Stimulated activated CD4-positive, alpha-beta T cell treated with anti-CD3 and anti-CD28 coated beads, TNF-alpha, amount 100 ng/mL, for 48 hours (primary cell): ENCODE results near the gene IGLL1.
"Not testable (repeated sequence)": the region's sequence is repeated elsewhere in the genome, so short reads cannot be mapped to it uniquely, and the experiment has no call there.

Experiments used
- DNase-seq, 3 donors: peaks; one replicate each; pipeline ENCODE4 v3.0.0-alpha.2; 2020; ENCODE audit warnings: low read depth in 3 of 3

The IGLL1 gene

GRCh38 chr22:23579870-23580575, at the start of gene IGLL1:
Gene IGLL1, minus strand, starts transcription at chr22:23580290. Its CDS starts 100 bp downstream, at chr22:23580190.
- no peak for DNase-seq

GRCh38 chr22:23628056-23628743, 48.1 kb upstream of the IGLL1 start:
- DNase-seq: not testable (repeated sequence)

GRCh38 chr22:23627401-23628055, 47.4 kb upstream of the IGLL1 start:
- peak; percentile 26 to 46 (median 31) for DNase-seq

- no peak for DNase-seq
These were observed 46.3 kb upstream of the IGLL1 start for GRCh38 chr22:23626286-23626975.

- no peak for DNase-seq
These were observed 42.5 kb upstream of the IGLL1 start for GRCh38 chr22:23622634-23623033.

DNA sequence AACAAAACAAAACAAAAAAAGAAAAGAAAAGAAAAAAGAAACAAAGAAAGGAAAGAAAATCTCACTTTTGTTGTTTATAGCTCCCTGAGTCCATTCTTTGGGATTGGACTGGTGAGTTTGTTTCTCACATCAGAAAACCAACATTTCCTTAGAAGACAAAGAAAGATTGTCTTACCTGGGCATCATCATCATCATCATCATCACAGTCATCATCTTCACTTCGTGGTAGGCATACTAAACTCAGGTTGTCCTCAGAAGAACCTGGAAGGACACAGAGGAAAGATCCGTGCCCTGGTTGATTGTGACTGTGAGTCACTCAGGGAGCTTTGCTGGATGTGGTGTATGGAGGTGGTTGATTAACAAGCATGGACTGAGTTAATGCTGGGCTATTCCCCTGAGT, 41.8 kb upstream of the IGLL1 start:
- DNase-seq: not testable (repeated sequence)

DNA sequence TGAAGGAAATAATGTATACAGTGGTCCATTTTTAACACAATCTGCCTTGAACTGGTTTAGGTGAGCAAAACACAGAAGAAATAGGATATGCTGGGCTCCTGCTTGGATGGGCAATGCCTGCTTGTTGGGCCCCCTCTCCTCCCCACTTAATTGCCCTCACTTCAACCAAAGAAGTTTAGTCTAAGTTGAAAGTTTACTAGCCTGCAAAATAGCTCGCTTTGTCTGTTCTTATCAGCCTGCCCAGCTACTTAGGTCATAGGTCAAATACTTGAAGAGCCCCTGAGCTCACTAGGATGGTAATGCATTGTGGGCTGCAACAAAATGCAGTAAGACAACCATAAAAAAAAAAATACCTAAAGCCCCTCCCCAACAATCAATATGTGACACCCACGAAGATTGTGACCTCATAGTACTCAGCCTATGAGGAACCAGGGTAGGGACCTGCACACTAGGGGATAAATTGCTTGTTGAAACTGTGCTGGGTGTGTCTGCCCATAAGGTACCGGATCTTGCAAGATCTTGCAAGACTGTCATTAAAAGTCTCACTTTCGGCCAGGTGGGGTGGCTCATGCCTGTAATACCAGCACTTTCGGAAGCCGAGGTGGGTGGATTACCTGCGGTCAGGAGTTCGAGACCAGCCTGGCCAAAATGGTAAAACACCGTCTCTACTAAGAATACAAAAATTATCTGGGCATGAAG, 41.1 kb upstream of the IGLL1 start:
- DNase-seq: no peak

- DNase-seq: no peak
These were observed 33.3 kb upstream of the IGLL1 start for GRCh38 chr22:23613193-23613972.

- DNase-seq: no peak
These were observed 30.1 kb upstream of the IGLL1 start for GRCh38 chr22:23609983-23610781.

- DNase-seq: no peak
These were observed 28.5 kb upstream of the IGLL1 start for GRCh38 chr22:23608583-23608982.

- DNase-seq: no peak
These were observed 26.4 kb upstream of the IGLL1 start for GRCh38 chr22:23606204-23607131.

- DNase-seq: no peak
These were observed 25.0 kb upstream of the IGLL1 start for GRCh38 chr22:23604939-23605712.

DNA sequence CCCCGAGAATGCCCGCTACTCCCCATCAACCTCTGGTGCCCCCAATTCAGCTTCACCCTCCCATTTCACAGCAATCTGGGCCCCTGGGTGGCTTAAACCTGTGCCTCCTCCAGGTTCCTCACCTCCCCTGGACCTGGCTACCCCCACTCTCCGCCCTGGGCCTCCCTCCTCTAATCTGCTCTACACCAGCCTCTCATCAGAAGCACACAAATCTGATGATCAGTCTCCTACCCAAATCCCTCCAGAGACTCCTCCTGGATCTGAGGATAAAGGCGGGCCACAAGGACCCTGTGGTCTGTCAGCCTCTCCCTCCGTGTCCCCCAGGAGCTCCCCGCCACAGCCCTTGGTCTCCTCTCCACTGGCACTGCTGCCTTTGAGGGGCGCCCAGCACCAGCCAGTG, 23.2 kb upstream of the IGLL1 start:
- DNase-seq: no peak

DNA sequence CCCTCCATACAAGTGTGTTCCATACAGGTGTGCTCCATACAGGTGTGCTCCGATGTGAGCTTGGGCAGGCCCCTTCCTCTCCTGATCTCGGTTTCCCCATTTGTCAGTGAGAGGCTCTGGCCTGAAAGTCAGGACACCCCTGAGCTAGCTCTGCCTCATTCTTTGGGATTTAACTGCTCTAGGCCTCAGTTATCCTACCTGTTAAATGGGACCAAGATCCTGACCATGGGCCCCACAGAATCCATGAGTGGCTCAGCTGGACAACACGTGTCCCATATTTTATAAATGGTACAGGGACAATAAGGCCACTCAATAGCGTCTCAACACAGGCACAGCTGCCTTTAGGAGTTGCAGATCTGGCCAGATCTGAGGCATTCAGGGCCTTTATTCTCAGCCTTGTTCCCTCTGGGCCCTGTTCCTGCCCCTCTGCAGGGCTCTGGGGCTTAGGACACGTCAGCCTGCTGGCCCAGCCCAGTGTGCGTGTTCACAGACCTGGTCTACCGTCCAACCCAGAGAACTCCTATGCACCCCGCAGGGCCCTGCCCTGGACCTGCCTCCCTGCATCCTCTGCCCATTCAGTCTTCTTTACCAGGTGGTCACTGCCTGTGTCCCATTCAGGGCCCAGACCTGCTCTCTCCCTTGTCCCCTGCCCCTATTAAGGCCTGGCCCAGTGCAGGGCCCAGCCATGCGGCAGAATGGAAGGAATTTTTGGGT, 18.9 kb upstream of the IGLL1 start:
- no peak for DNase-seq

- not testable (repeated sequence) for DNase-seq
These were observed 17.6 kb upstream of the IGLL1 start for GRCh38 chr22:23597576-23598268.

DNA sequence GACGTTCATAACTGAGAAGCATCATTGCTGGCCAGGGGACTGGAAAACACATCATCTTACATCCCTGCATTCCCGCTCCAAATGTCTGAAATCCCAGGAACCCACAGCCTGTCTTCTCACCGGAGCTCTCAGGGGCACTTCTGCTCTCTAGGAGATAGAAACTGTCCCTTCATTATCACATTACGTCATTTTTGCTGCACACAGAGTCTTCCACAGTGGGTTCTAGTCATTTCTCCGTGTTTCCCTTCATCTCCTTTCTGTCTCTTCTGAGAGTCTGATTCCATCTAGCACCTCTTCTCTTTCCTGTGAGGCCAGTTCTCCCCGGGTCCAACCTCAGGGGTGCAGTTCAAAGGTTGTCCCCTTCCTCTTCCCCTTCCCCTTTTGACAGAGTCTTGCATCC, 15.8 kb upstream of the IGLL1 start:
- DNase-seq: not testable (repeated sequence)

DNA sequence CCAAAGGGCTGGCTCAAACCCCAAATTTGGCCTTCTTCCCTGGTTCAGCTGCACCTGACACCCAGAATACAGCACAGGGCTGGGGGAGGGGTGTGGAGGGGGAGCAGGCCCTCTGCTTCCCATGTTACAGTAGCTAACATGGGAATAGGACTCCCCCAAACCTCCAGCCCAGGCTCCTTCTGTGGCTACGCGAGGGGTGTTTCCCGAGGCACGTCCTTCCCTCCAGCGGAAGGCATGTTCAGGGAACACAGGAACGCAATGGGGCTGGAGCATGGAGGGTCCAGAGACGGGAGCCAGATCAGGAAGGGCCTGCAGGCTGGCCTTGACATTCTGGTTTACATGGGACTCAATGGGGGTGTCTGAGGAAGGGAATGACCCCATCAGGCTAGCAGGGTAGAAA, 11.8 kb upstream of the IGLL1 start:
- DNase-seq: no peak
